ENCODE measurements around the gene HNRNPC.

DNA sequence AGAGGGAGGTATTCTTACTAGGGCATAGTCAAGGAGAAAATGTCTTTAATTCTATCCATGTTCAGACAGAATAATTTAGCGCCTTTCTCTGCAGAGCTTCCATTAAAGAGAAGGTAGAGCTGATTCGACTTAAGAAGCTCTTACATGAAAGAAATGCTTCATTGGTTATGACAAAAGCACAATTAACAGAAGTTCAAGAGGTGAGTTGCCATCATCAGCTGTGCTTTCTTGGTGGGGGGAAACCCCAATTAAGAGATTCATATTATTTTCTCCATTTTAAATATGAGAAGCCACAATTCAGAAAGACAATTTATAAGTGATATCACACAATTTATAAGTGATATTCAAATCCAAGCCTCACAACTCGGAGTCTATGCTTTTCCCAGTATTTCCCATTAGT is 38.4 kb upstream of the HNRNPC start:
- TF ChIP-seq CTCF (conservative IDR thresholded peaks at IDR 0.05) (no peak), ZFX (IDR thresholded peaks at IDR 0.05) (no peak)
